HG02571 (cell line): Measurements from ENCODE around the gene SFTPA1.
"Not testable (repeated sequence)": the region's sequence is repeated elsewhere in the genome, so short reads cannot be mapped to it uniquely, and the experiment has no call there.

Experiments
- ATAC-seq: cut with Tn5 transposase; IDR thresholded peaks from one replicate; pipeline ENCODE4 v1.9.1; 2021; ENCODE audit warnings: mild to moderate bottlenecking, moderate library complexity; ENCODE audit not compliant: unreplicated experiment

The SFTPA1 gene

DNA sequence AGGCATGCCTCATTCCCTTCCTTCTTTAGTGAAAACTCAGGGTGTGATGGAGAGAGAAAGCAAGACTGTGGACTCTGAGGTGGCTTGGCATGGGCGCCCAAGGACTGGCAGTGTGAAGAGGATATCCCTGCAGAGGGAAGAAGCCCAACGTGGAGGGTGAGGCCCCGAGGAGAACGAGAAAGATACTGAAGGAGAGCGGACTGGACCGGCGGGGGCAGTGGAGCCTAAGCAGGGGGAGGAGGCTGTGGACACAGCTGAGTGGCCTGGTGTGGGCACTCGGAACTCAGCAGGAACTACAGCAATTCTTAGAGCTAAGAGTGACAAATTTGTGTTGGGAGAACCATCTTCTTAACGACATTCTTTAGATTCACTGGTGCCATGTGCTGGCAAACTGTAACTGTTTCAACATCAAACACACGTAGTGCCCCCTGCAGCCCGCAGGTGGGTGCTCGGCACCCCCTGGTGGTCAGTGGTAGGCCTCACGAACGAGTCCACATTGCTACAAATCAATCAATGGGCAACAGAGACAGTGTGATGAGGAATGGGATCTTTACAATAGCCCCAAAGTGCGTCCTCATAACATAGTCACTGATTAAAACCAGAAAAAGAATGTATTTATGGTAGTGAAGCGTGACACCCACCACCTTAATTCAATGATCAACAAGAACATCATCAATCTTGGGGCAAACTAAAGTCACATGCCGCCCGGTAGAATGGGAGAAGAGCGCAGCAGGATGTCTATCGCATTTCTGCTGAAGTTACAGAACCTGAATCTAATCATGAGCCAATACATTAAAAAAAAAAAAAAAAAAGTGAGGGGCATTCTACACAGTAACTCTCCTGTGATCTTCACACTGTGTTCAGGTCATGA is 2.0 kb upstream of the SFTPA1 start:
- ATAC-seq = no peak

DNA sequence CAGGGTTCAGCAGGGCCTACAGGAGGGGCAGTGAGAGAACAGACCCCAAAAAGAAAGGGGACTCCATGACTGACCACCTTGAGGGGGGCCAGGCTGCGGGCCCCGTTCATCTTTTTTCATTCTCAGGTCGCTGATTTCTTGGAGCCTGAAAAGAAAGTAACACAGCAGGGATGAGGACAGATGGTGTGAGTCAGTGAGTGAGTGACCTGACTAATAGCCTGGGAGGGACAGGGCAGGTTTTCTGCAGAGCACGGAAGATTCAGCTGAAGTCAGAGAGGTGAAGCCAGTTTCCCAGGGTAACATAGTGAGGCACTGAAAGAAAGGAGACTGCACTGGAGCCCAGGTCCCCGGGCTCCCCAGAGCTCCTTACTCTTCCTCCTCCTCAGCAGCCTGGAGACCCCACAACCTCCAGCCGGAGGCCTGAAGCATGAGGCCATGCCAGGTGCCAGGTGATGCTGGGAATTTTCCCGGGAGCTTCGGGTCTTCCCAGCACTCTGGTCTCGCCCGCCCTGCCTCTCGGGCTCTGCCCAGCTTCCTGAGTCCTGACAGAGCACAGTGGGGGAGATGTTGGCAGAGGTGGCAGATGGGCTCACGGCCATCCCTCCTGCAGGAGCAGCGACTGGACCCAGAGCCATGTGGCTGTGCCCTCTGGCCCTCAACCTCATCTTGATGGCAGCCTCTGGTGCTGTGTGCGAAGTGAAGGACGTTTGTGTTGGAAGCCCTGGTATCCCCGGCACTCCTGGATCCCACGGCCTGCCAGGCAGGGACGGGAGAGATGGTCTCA is 646 bp downstream of the SFTPA1 start:
- ATAC-seq = not testable (repeated sequence)

- no peak for ATAC-seq
Observed at GRCh38 chr10:79615577-79615976, 4.8 kb downstream of the SFTPA1 start.

DNA sequence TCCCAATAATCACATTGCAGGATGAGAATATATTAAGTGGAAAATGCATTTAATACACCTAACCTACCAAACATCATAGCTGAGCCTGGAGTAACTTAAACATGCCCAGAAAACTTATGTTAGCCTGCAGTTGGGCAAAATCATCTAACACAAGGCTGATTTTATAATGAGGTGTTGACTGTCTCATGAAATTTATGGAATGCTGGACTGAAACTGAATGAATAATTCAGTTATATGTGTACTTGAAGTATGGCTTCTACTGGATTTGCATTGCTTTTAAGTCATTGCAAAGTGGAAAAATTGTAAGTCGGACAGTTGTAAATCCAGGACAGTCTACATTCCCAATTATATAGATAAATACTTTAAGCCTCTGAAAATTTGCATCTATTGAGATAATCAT is 5.4 kb downstream of the SFTPA1 start:
- ATAC-seq = no peak

GRCh38 chr10:79623663-79624062 is 12.9 kb downstream of the SFTPA1 start:
- not testable (repeated sequence) for ATAC-seq

GRCh38 chr10:79627075-79627474 is 16.3 kb downstream of the SFTPA1 start:
- no peak for ATAC-seq

DNA sequence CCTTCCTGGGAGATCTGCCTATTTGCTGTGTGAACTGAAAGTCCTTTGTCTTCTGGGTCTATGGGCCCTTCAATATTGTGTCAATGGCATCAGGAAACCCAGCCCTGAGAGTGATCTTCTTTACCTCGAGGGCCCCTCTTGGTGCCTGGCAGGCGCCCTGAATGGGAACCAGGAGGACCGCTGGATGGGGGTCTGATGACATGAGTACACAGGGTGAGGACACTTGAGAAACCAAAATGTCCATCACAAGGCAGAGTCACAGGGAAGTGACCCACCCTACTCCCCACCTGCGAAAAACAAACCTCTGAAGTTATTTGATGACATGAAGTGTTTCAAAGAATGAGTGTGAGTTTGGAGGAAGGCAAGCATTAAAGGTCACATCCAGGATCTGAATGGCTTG is 17.3 kb downstream of the SFTPA1 start:
- ATAC-seq = no peak

GRCh38 chr10:79628988-79629954 is 18.5 kb downstream of the SFTPA1 start:
- ATAC-seq = no peak

DNA sequence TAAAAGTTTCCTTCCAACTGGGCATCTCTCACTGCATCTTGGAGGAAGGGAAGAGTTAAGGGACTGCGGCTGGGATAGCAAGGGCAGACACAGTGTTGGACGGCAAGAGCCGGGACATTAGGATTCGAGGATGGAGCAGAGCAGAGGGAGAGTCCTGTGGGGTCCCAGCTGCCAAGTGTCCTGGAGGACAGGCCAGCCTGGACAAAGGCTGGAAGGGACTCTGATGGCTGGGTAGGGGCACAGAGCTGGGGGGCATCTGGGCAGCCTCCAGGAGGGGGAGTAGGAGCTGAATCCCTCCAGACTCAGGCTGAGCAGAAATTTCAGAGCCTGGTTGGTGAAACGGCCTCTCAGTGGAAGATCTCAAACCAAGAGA is 19.2 kb downstream of the SFTPA1 start:
- no peak for ATAC-seq

GRCh38 chr10:79636654-79637199 is 26.0 kb downstream of the SFTPA1 start:
- not testable (repeated sequence) for ATAC-seq

- no peak for ATAC-seq
Observed at GRCh38 chr10:79638318-79638717, 27.6 kb downstream of the SFTPA1 start.

GRCh38 chr10:79652695-79653094 is 42.0 kb downstream of the SFTPA1 start:
- ATAC-seq = not testable (repeated sequence)

- not testable (repeated sequence) for ATAC-seq
Observed at GRCh38 chr10:79663287-79663686, 52.5 kb downstream of the SFTPA1 start.

DNA sequence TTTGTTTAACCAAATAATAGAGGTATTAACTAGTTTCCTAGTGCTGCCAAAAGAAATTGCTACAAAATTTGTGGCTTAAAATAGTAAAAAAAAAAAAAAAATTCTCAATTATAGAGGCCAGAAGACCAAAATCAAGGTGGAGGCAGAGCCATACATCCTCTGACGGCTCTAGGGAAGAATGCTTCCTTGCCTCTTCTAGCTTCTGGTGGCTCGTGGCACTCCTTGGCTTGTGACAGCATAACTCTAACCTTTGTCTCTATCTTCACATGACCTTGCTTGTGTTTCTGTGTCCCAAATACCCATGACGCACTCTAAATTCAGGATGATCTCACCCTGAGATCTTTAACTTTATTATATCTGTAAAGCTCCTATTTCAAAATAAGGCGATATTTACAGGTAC is 53.9 kb downstream of the SFTPA1 start:
- not testable (repeated sequence) for ATAC-seq
